Neural progenitor cell (in vitro differentiated cells): ENCODE measurements around the gene PRF1. TPM values are rescaled to one million over a fixed set of nuclear protein-coding genes. Genes with fewer than 3 reads are reported as not detected.

Experiments used
- DNase-seq: peaks from one replicate; pipeline ENCODE4 v3.0.0-alpha.2; 2016; ENCODE audit warnings: low spot score
- H2AFZ ChIP-seq: fragments of 200-600 bp; sonication (generic); replicated peaks from 2 replicates; pipeline ENCODE4 v1.6.1; 2016; ENCODE audit warnings: antibody characterized with exemption
- H3F3A ChIP-seq: fragments of 200-600 bp; sonication (generic); 2 replicates; pipeline ENCODE4 v1.6.1; 2016; ENCODE audit warnings: antibody characterized with exemption, low read depth
- H3K27ac ChIP-seq: fragments of 200-600 bp; sonication (generic); 2 replicates; pipeline ENCODE4 v1.5.1; 2016; ENCODE audit warnings: mild to moderate bottlenecking
- H3K27me3 ChIP-seq: fragments of 200-600 bp; sonication (generic); 2 replicates; pipeline ENCODE4 v1.6.1; 2016; ENCODE audit warnings: mild to moderate bottlenecking, moderate library complexity
- H3K36me3 ChIP-seq: fragments of 200-600 bp; sonication (generic); 2 replicates; pipeline ENCODE4 v1.5.1; 2016
- H3K4me1 ChIP-seq: fragments of 200-600 bp; sonication (generic); 2 replicates; pipeline ENCODE4 v1.6.1; 2016; ENCODE audit warnings: mixed run types
- H3K4me2 ChIP-seq: fragments of 200-600 bp; sonication (generic); 2 replicates; pipeline ENCODE4 v1.6.1; 2016
- H3K4me3 ChIP-seq: fragments of 200-600 bp; sonication (generic); 2 replicates; pipeline ENCODE4 v1.5.1; 2016
- H3K79me2 ChIP-seq: fragments of 200-600 bp; sonication (generic); 2 replicates; pipeline ENCODE4 v1.6.1; 2016; ENCODE audit warnings: low read depth
- H3K9ac ChIP-seq: fragments of 200-600 bp; sonication (generic); 2 replicates; pipeline ENCODE4 v1.6.1; 2016
- H3K9me3 ChIP-seq: fragments of 200-600 bp; sonication (generic); 2 replicates; pipeline ENCODE4 v1.5.1; 2016; ENCODE audit warnings: low read depth
- H4K20me1 ChIP-seq: fragments of 200-600 bp; sonication (generic); 2 replicates; pipeline ENCODE4 v1.6.1; 2016; ENCODE audit warnings: low read depth
- H3K27ac Mint-ChIP-seq: 3 replicates; pipeline ENCODE4 v1.8.0; 2021; ENCODE audit warnings: mixed read lengths
- H3K27me3 Mint-ChIP-seq: 2 replicates; pipeline ENCODE4 v1.8.0; 2022; ENCODE audit warnings: low read depth, mild to moderate bottlenecking, inconsistent platforms, moderate library complexity, mixed read lengths; ENCODE audit not compliant: insufficient read depth
- H3K36me3 Mint-ChIP-seq: 3 replicates; pipeline ENCODE4 v1.8.0; 2021; ENCODE audit warnings: mixed read lengths
- H3K4me1 Mint-ChIP-seq: 3 replicates; pipeline ENCODE4 v1.8.0; 2021; ENCODE audit warnings: mixed read lengths
- H3K4me3 Mint-ChIP-seq: 3 replicates; pipeline ENCODE4 v1.8.0; 2021; ENCODE audit warnings: mild to moderate bottlenecking, moderate library complexity, mixed read lengths
- H3K9me3 Mint-ChIP-seq: 3 replicates; pipeline ENCODE4 v1.8.0; 2020; ENCODE audit warnings: mixed read lengths
- EZH2 ChIP-seq: fragments of 200-600 bp; sonication (generic); IDR thresholded peaks from 2 replicates; pipeline ENCODE4 v1.6.1; 2017; ENCODE audit warnings: antibody characterized with exemption, mild to moderate bottlenecking, moderate library complexity
- EZH2phosphoT487 ChIP-seq: fragments of 200-600 bp; sonication (generic); IDR thresholded peaks from 2 replicates; pipeline ENCODE4 v1.6.1; 2017; ENCODE audit warnings: antibody characterized with exemption
- total RNA-seq: library from RNA; depleted of rRNA; stranded (reverse); fragments of >200 nt; gene quantifications from 2 replicates; pipeline ENCODE4 v1.2.3, GENCODE V29; 2015; ENCODE audit warnings: low replicate concordance
- TF ChIP-seq, protein P1 (sequence below): fragments of 200-600 bp; sonication (generic); IDR thresholded peaks from 2 replicates; pipeline ENCODE4 v1.5.1; 2017; ENCODE audit warnings: antibody characterized with exemption, mild to moderate bottlenecking

The PRF1 gene
- total RNA-seq, 1 donor from 2014 or later = not detected

DNA sequence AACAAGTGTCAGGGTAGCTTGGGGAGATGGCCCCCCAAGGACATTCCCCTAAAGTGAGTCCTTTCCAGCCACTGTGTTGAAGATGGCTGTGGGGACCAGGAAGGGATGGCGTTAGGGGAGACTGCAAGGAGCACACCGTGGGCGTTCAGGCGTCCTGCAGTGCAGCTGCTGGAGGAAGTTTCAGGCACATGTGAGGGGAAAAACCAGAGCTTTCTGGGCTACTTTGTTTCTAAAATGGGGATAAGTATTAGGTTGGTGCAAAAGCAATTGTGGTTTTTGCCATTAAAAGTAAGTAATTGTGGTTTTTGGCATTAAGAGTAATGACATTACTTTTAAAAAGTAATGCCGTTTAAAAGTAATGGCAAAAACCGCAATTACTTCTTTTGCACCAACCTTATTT lies 14.3 kb downstream of the PRF1 start:
- Histone ChIP-seq H3K36me3 (no peaks in the 10 kb centered on the region), H3K79me2 (no peaks in the 10 kb centered on the region), H3K4me1 (peaks cover 18% of the 10 kb centered on the region), H3K27me3 (no peaks in the 10 kb centered on the region), H3F3A (peaks cover 19% of the 10 kb centered on the region), H3K27ac (no peak overlapping the region), H4K20me1 (no peaks in the 10 kb centered on the region), H2AFZ (no peak overlapping the region), H3K4me2 (no peak overlapping the region), H3K9ac (no peak overlapping the region), H3K4me3 (no peak overlapping the region), H3K9me3 (no peaks in the 10 kb centered on the region)
- no peaks in the 10 kb centered on the region for H3K36me3 Mint-ChIP-seq
- no peaks in the 10 kb centered on the region for H3K9me3 Mint-ChIP-seq
- no peak for DNase-seq
- H3K27ac Mint-ChIP-seq = no peak overlapping the region
- H3K4me3 Mint-ChIP-seq = no peak overlapping the region
- TF ChIP-seq EZH2phosphoT487 (no peak), EZH2 (no peak)
- TF ChIP-seq, protein P1, sequence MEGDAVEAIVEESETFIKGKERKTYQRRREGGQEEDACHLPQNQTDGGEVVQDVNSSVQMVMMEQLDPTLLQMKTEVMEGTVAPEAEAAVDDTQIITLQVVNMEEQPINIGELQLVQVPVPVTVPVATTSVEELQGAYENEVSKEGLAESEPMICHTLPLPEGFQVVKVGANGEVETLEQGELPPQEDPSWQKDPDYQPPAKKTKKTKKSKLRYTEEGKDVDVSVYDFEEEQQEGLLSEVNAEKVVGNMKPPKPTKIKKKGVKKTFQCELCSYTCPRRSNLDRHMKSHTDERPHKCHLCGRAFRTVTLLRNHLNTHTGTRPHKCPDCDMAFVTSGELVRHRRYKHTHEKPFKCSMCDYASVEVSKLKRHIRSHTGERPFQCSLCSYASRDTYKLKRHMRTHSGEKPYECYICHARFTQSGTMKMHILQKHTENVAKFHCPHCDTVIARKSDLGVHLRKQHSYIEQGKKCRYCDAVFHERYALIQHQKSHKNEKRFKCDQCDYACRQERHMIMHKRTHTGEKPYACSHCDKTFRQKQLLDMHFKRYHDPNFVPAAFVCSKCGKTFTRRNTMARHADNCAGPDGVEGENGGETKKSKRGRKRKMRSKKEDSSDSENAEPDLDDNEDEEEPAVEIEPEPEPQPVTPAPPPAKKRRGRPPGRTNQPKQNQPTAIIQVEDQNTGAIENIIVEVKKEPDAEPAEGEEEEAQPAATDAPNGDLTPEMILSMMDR = no peak
- peaks cover 18% of the 10 kb centered on the region for H3K27me3 Mint-ChIP-seq
- H3K4me1 Mint-ChIP-seq = peaks cover 26% of the 10 kb centered on the region

DNA sequence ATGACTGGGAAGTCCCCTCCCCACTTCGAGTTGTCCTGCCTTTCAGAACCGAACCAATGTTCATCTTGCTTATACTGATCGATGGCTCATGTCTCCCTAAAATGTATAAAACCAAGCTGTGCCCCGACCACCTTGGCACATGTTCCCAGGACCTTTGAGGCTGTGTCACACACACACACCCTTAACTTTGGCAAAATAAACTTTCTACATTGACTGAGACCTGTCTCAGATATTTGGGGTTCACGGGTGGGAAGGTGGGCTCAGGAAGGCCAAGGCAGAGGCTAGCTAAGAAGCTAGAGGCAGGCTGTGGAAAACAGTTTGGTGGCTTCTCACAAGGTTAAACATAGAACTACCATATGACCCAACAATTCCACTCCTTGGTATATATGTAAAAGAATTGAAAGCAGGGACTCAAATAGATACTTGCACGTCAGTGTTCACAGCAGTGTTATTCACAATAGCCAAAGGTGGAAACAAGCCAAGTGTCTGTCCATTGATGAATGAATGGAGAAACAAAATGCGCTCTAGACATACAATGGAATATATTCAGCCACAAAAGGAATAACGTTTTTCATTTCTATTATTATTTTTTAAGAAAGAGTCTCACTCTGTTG lies 15.4 kb downstream of the PRF1 start:
- Mint-ChIP-seq H3K9me3 (no peaks in the 10 kb centered on the region), H3K4me1 (peaks cover 30% of the 10 kb centered on the region), H3K27ac (no peak overlapping the region), H3K4me3 (no peak overlapping the region), H3K36me3 (no peaks in the 10 kb centered on the region), H3K27me3 (peaks cover 15% of the 10 kb centered on the region)
- no peak overlapping the region for H3K4me3 ChIP-seq
- no peaks in the 10 kb centered on the region for H4K20me1 ChIP-seq
- no peak for TF ChIP-seq EZH2
- TF ChIP-seq, protein P1 = no peak
- TF ChIP-seq EZH2phosphoT487 = no peak
- no peaks in the 10 kb centered on the region for H3K9me3 ChIP-seq
- H3F3A ChIP-seq = peaks cover 19% of the 10 kb centered on the region
- no peaks in the 10 kb centered on the region for H3K27me3 ChIP-seq
- no peak overlapping the region for H3K27ac ChIP-seq
- H3K79me2 ChIP-seq = no peaks in the 10 kb centered on the region
- DNase-seq = no peak
- H3K4me1 ChIP-seq = peaks cover 26% of the 10 kb centered on the region
- H2AFZ ChIP-seq = no peak overlapping the region
- H3K9ac ChIP-seq = no peak overlapping the region
- no peak overlapping the region for H3K4me2 ChIP-seq
- no peaks in the 10 kb centered on the region for H3K36me3 ChIP-seq

DNA sequence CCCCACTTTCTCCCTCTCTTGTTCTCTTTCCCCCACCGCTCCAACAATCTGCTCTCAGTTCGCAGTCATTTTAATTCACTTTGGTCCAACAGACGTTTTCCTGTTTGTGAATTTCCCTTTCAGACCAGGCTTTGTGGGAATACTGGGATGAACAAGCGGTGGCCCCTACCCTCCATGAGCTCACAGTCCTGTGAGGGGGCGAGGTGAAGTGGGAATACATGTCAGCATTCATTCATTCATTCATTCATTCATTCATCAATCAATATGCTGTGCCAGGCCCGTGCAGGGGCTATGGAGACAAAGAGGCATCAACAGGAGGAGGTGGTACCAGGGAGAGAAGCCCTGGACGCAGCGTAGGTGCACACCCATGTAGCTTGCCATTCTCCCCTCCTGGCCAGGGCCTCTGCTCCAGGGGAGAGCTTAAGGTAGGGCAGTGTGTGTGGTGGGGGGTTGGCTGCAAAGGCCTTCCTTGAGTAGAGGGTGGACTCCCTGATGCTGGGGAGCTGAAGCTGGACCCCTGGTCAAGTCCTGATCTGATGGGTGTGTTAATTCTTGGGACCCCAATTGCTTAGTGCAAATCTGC lies 16.1 kb downstream of the PRF1 start:
- H3K36me3 Mint-ChIP-seq = no peaks in the 10 kb centered on the region
- H3K36me3 ChIP-seq = no peaks in the 10 kb centered on the region
- H3K79me2 ChIP-seq = no peaks in the 10 kb centered on the region
- H3F3A ChIP-seq = peaks cover 19% of the 10 kb centered on the region
- H3K9me3 ChIP-seq = no peaks in the 10 kb centered on the region
- no peaks in the 10 kb centered on the region for H4K20me1 ChIP-seq
- peaks cover 30% of the 10 kb centered on the region for H3K4me1 Mint-ChIP-seq
- no peak overlapping the region for H3K4me2 ChIP-seq
- H3K4me3 Mint-ChIP-seq = no peak overlapping the region
- no peak overlapping the region for H2AFZ ChIP-seq
- H3K9ac ChIP-seq = no peak overlapping the region
- H3K27ac Mint-ChIP-seq = no peak overlapping the region
- H3K4me3 ChIP-seq = no peak overlapping the region
- no peak overlapping the region for H3K27ac ChIP-seq
- H3K4me1 ChIP-seq = peaks cover 26% of the 10 kb centered on the region
- no peaks in the 10 kb centered on the region for H3K9me3 Mint-ChIP-seq
- TF ChIP-seq EZH2phosphoT487 = no peak
- TF ChIP-seq EZH2 = no peak
- TF ChIP-seq, protein P1 = no peak
- no peaks in the 10 kb centered on the region for H3K27me3 ChIP-seq
- H3K27me3 Mint-ChIP-seq = peaks cover 11% of the 10 kb centered on the region
- DNase-seq = no peak
